ENCODE data around the gene LIMCH1. TPM values are rescaled to one million over a fixed set of nuclear protein-coding genes. Genes with fewer than 3 reads are reported as not detected.

LIMCH1 gene
- total and polyA plus RNA-seq, 2 donors from 2014 or later, result 19.9 to 83.9 TPM

DNA sequence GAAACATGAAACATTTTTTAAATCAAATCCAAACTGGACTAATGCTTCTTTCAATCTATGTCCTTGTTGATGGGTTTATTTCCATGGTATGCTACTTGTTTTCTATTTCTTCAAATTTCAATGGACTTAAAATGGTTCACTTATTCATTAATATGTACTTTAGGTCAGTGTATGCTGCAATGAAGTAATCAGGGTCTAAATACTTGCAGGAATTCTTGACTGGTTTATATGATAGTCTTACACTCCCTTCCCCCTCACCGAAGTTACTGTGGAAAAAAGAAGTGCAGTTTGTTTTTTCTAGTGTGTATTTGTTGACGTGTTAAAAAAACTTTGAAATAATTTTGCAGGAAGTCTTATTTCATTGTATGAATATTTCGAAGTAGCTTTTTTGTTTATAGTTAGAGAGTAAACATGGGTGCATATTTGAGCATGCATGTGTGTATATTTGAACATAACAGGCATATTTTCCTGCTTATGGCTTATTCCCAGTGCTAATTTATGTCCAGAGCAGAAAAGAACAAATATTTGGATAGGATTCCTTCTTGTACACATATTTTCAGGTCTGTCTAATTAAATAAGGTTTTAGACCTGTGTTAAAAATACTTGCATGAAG lies 65.0 kb downstream of the LIMCH1 start:
- H3K4me1 ChIP-seq (ENCODE audit: control insufficient read depth in 2 of 3, insufficient read depth in 2 of 3, low read depth in 1 of 3, low read length in 3 of 3), result peaks cover 7 to 36% (median 7%) of the 10 kb centered on the region in 3 donors
- H3K36me3 ChIP-seq (ENCODE audit: control insufficient read depth in 2 of 3, insufficient read depth in 3 of 3, low read length in 3 of 3), result no peaks in the 10 kb centered on the region
- H3K9me3 ChIP-seq (ENCODE audit: control insufficient read depth in 2 of 3, insufficient read depth in 1 of 3, low read length in 3 of 3), result no peaks in the 10 kb centered on the region
- no peaks in the 10 kb centered on the region for H3K27me3 ChIP-seq (ENCODE audit: control insufficient read depth, insufficient read depth, low read length)
- no peak for FAIRE-seq
- DNase-seq, result peak in 1 of 5 donors; percentile 33
- intact Hi-C loops (cut with DNase I), result no loop called here
- H3K9ac ChIP-seq (ENCODE audit: low read length in 3 of 3), result no peak overlapping the region
- H3K4me3 ChIP-seq (ENCODE audit: low read length in 3 of 3), result no peak overlapping the region
- TF ChIP-seq, protein P1, sequence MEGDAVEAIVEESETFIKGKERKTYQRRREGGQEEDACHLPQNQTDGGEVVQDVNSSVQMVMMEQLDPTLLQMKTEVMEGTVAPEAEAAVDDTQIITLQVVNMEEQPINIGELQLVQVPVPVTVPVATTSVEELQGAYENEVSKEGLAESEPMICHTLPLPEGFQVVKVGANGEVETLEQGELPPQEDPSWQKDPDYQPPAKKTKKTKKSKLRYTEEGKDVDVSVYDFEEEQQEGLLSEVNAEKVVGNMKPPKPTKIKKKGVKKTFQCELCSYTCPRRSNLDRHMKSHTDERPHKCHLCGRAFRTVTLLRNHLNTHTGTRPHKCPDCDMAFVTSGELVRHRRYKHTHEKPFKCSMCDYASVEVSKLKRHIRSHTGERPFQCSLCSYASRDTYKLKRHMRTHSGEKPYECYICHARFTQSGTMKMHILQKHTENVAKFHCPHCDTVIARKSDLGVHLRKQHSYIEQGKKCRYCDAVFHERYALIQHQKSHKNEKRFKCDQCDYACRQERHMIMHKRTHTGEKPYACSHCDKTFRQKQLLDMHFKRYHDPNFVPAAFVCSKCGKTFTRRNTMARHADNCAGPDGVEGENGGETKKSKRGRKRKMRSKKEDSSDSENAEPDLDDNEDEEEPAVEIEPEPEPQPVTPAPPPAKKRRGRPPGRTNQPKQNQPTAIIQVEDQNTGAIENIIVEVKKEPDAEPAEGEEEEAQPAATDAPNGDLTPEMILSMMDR (IDR thresholded peaks at IDR 0.05; ENCODE audit: borderline replicate concordance, extremely low read depth, insufficient read depth), result no peak
- no peak overlapping the region for H3K27ac ChIP-seq (ENCODE audit: low read depth in 2 of 2, low read length in 2 of 2)

DNA sequence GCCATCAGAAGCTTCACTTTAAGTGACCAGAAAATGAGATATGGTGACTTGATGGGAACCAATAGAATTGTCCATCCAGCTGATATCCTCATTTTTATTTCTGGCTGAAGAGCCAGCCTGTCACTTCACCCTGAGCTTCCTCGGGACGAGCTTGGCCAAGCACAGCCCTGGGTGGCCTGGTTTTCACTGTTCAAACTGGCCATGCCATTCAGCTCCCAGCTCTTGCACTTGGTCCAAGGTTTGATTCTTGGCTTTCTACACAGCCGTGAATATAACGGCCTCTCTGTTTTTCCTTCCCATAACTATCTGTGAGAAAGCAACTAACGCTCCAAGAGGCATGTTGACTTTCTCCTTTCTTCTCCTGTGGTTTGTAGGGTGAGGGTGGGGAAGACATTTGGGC lies 71.9 kb downstream of the LIMCH1 start:
- no peak for DNase-seq
- H3K27me3 ChIP-seq (ENCODE audit: control insufficient read depth, insufficient read depth, low read length), result peaks cover 2% of the 10 kb centered on the region
- peaks cover 0 to 21% (median 18%) of the 10 kb centered on the region in 3 donors for H3K4me1 ChIP-seq (ENCODE audit: control insufficient read depth in 2 of 3, insufficient read depth in 2 of 3, low read depth in 1 of 3, low read length in 3 of 3)
- H3K4me3 ChIP-seq (ENCODE audit: low read length in 3 of 3), result no peak overlapping the region
- no peak overlapping the region for H3K27ac ChIP-seq (ENCODE audit: low read depth in 2 of 2, low read length in 2 of 2)
- no peak for FAIRE-seq
- intact Hi-C loops (cut with DNase I), result no loop called here
- H3K9ac ChIP-seq (ENCODE audit: low read length in 3 of 3), result no peak overlapping the region
- H3K9me3 ChIP-seq (ENCODE audit: control insufficient read depth in 2 of 3, insufficient read depth in 1 of 3, low read length in 3 of 3), result no peaks in the 10 kb centered on the region
- no peaks in the 10 kb centered on the region for H3K36me3 ChIP-seq (ENCODE audit: control insufficient read depth in 2 of 3, insufficient read depth in 3 of 3, low read length in 3 of 3)
- TF ChIP-seq, protein P1 (IDR thresholded peaks at IDR 0.05; ENCODE audit: borderline replicate concordance, extremely low read depth, insufficient read depth), result no peak

DNA sequence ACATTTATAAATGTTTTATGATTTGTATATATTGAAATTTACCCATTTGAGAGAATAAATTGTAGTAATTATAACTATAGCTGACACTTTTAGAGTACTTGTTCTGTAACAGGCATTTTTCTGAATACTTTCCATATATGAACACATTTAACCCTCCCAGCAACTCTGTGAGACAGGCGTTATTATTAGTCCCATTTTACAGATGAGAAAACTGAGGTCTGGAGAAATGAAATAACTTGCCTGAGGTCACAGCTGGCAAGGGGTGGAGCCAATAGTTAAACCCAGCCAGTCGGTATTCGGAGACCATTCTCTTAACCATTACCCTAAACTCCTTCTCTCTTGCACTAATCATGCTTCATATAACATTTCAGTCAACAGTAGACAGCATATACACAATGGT lies 72.5 kb downstream of the LIMCH1 start:
- peaks cover 2% of the 10 kb centered on the region for H3K27me3 ChIP-seq (ENCODE audit: control insufficient read depth, insufficient read depth, low read length)
- FAIRE-seq, result no peak
- no peak overlapping the region for H3K9ac ChIP-seq (ENCODE audit: low read length in 3 of 3)
- no peak overlapping the region for H3K4me3 ChIP-seq (ENCODE audit: low read length in 3 of 3)
- peaks cover 0 to 21% (median 18%) of the 10 kb centered on the region in 3 donors for H3K4me1 ChIP-seq (ENCODE audit: control insufficient read depth in 2 of 3, insufficient read depth in 2 of 3, low read depth in 1 of 3, low read length in 3 of 3)
- no peak overlapping the region for H3K27ac ChIP-seq (ENCODE audit: low read depth in 2 of 2, low read length in 2 of 2)
- TF ChIP-seq, protein P1 (IDR thresholded peaks at IDR 0.05; ENCODE audit: borderline replicate concordance, extremely low read depth, insufficient read depth), result no peak
- intact Hi-C loops (cut with DNase I), result no loop called here
- H3K9me3 ChIP-seq (ENCODE audit: control insufficient read depth in 2 of 3, insufficient read depth in 1 of 3, low read length in 3 of 3), result no peaks in the 10 kb centered on the region
- H3K36me3 ChIP-seq (ENCODE audit: control insufficient read depth in 2 of 3, insufficient read depth in 3 of 3, low read length in 3 of 3), result no peaks in the 10 kb centered on the region
- no peak for DNase-seq
